MM.1S (cell line): ENCODE data around the gene SRRM4.

ENCODE experiments used
- CTCF ChIP-seq: fragments of 300-600 bp; sonication (generic); IDR thresholded peaks from 2 replicates; pipeline ENCODE4 v1.5.1; 2016; ENCODE audit warnings: antibody characterized with exemption, low read length, mixed read lengths
- EZH2 ChIP-seq: fragments of 300-600 bp; sonication (generic); optimal IDR thresholded peaks from 2 replicates; pipeline ENCODE3; 2017; ENCODE audit warnings: low read depth, mild to moderate bottlenecking, antibody characterized with exemption, low read length, mixed read lengths
- EZH2phosphoT487 ChIP-seq: fragments of 300-600 bp; sonication (generic); IDR thresholded peaks from 2 replicates; pipeline ENCODE4 v1.6.1; 2018; ENCODE audit warnings: antibody characterized with exemption, low read length

GRCh38 chr12:119154435-119154818, 173.1 kb downstream of the SRRM4 start:
- TF ChIP-seq CTCF, result no peak
- no peak for TF ChIP-seq EZH2
- no peak for TF ChIP-seq EZH2phosphoT487
